GM18505 (cell line): ENCODE measurements around the gene PBXIP1.

Source experiments
- ATAC-seq: cut with Tn5 transposase; IDR thresholded peaks from one replicate; pipeline ENCODE4 v1.9.1; 2021; ENCODE audit not compliant: unreplicated experiment
- POLR2A ChIP-seq: IDR thresholded peaks from 4 replicates; pipeline ENCODE4 v1.6.1; 2011; ENCODE audit warnings: borderline replicate concordance; ENCODE audit not compliant: insufficient read depth, insufficient read length; ENCODE audit errors: extremely low read depth

PBXIP1 gene, protein sequence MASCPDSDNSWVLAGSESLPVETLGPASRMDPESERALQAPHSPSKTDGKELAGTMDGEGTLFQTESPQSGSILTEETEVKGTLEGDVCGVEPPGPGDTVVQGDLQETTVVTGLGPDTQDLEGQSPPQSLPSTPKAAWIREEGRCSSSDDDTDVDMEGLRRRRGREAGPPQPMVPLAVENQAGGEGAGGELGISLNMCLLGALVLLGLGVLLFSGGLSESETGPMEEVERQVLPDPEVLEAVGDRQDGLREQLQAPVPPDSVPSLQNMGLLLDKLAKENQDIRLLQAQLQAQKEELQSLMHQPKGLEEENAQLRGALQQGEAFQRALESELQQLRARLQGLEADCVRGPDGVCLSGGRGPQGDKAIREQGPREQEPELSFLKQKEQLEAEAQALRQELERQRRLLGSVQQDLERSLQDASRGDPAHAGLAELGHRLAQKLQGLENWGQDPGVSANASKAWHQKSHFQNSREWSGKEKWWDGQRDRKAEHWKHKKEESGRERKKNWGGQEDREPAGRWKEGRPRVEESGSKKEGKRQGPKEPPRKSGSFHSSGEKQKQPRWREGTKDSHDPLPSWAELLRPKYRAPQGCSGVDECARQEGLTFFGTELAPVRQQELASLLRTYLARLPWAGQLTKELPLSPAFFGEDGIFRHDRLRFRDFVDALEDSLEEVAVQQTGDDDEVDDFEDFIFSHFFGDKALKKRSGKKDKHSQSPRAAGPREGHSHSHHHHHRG

DNA sequence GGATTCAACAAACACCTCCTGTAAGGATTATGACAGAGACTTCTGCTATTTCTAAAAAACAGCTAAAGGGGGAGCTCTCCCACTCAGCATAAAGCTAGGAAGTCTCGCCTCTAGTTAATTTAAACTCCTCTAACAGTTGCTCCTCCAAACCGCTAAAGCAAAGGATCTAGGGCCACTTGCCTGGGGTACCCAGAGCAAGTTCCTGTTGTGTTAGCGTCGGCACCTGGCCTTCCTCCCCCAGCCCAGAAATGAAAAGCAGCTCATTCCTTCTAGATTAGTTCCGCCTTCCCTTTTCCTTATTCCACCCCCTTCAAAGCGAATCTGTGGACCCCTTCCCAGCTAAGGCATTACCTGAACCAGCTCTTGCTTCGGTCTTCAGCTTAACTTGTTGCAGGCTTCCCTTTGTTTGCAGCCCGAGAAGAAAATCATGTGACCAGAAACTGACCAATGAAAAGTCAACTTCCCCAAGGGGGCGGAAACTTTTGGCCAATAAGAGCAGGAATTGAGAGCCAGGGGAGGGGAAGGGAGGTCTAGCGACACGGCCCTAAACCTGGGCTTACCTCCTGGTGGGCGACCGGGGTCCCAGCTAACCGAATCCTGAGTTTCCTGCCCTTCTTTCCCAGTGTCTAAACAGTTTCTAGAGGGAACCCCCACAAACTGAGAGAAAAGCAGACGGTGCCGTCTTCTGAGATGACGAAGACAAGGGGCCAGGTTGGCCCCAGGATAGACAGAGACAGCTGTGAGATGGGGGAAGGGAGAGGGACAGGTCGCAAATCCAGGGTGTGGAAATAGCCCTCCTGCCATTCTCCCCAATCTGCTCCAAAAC is at the start of gene PBXIP1:
Gene PBXIP1, minus strand, starts transcription at position 382 of the 826 bp plus-strand sequence. CDS start 2,378 bp downstream, outside the sequence.
- peak; percentile 53 for ATAC-seq
- TF ChIP-seq POLR2A = peak; percentile 10

DNA sequence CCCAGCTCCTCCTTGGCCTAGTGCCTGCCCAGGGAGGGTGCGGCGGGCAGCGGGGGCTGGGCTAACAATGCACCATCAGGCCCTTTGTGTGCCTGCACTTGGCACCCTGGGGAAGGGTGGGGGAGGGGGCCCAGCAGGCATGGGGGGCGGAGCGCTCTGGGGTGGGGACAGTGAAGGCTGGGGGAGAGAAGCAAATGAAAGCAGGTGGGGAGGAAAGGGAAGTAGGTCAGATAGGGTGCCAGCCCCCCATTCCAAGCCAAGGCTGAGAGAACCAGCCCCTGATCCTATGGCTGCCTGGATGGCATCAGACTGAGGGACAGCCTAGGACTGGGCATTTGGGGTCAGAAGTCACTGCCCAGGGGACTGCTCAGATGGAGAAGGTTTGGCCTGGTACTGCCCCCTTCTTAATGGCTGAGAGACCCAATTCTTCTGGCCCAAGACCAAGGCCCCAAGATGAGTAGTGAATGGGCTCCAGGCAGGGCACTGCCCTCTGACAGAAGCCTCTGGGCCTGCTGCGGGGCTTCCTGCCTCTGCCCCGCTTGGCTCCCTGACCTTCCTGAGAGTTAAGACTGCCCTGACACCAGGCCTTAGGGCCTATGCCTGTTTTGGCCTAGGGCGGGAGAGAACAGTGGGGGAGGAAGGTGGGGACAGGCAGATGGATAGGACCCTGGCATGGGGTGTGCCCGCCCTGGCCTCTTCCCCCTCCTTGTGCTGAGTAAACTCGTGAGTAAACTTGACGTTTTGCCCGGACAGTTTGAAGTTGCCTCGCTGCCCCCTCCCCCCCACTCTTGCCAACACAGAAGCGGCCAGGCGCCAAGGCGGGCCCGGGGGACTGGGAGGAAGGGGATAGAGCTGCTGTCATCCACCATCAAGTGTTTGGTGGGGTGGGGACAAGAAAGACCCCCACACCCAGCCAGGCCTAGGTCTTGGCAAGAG is 49.4 kb upstream of the PBXIP1 start:
- ATAC-seq = no peak
- TF ChIP-seq POLR2A = no peak

DNA sequence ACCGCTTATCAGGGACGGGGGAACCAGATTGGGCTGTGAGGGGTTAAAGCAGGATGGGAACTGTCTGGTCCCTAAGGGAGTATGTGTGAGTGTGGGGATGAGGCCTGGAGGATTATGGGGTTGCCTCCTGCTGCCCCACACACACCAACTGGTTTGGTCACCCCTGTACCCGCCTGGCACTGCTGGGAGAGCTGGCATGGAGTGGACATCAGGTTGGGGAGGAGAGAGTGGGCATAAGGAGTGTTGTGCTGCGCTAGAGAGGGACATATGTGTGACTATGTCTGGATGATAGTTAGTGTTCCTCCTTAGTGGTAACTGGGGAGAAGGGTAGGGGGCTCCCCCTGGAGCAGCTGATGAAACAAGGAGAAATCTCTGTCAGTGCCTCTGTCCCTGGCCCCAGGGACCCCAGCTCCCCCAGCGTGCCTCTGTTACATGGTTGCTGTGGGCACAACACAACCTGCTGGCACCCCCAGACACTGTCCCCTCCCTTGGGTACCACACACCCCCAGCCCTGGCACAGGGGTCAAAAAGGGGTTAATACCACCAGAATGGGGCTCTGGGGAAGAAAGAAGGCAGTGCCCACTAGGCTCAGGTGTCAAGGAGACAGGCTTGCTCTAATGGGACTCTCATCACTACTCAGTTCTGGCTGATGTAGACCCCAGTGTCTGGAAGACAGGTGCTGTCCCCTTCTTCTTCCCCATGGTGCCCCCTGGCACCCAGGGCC is 48.6 kb upstream of the PBXIP1 start:
- TF ChIP-seq POLR2A = no peak
- ATAC-seq = no peak

DNA sequence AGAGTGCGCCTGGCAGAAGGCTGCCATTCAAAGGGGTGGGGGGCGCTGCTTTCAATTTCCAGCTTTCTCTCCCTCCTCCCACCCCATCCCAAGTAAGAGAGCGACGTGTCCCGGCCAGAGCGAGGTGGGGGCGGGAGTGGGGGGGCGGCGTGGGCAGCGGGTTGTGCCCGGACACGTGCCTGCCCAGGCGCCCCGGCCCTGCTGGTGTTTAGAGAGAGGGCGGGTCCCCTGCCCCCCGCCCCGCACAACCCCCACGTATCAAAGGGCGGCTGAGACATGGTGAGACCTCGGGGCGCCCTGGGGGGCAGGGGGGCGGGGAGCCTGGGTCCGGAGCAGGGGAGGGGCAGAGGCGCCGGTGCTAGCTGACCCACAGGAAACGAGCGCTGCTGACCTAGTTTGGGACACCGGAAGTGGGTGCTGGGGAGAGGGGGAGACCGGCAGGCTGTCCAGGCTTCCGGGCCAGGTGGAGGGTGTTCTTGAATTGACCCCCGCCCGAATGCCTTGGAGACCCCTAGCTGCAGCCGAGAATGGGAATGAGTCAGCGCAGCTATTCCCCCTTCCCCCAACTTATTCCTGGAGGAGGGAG is 48.0 kb upstream of the PBXIP1 start:
- ATAC-seq = no peak

DNA sequence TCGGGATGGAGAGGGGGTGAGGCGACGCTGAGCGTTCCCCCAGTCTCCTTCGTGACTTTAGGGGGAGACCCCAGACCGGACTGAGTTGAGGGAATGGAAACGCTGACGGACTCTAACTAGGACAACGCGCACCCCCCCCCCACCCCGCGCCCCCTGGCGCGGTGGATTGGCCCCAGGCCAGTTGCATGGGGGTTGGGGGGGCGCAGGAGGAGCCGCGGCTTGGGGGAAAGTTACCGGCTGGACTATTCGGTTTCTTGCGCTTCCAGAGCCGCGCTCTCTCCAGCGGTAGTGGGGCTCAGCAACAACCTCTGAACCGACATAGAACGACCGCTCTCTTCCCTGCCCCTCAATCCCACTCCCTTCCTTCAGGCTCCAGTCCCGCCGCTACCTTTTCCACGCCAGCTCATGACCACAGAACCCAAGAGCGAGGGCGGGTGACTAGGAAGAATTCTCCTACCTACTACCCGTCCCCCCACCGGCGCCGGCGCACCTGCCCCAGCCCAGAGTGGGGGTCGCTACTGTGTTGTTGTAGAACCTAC is 47.4 kb upstream of the PBXIP1 start:
- ATAC-seq = no peak
- peak; percentile 37 for TF ChIP-seq POLR2A

More for the DNA sequence above, 48.0 kb upstream of the PBXIP1 start:
- TF ChIP-seq POLR2A = no peak

DNA sequence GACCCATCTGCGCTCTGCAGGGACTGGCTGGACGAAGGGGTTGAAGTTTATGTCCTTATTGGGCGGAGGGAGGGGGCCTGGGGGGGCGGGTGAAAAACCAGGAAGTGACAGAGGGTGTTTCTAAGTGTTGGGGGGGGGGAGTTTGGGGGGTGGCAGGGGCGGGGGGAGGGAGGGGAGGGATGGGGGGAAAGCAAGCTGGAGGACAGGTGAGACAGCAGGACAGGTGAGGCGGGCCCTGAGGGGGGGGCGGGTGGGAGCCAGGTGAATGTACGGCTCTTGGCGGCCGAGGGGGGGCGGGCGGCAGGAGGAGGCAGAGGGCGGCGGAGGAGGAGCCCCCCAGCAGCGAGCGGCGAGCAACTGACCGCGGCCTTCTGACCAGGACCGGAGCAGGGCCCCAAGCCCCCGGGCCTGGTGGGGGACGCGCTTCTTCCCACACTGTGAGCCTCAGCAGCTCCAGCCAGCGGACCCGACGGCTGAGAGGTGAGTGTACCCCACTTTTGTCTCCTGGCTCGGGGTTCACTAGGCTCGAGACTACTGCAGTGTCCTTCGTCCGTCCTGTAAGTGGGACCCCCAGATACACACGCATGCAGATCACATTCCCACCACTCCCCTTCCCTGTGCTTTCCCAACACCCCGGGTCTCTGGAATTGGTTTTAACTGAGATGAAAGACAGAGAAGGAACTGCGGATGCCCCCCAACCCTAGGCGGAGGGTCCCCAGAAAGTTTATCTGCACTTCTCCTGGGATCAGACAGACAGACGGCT is 46.7 kb upstream of the PBXIP1 start, which contains the start of gene ZBTB7B:
Gene ZBTB7B, plus strand, starts transcription at position 339 of the 763 bp plus-strand sequence. CDS start 11,859 bp downstream, outside the sequence.
- no peak for TF ChIP-seq POLR2A
- ATAC-seq = no peak

DNA sequence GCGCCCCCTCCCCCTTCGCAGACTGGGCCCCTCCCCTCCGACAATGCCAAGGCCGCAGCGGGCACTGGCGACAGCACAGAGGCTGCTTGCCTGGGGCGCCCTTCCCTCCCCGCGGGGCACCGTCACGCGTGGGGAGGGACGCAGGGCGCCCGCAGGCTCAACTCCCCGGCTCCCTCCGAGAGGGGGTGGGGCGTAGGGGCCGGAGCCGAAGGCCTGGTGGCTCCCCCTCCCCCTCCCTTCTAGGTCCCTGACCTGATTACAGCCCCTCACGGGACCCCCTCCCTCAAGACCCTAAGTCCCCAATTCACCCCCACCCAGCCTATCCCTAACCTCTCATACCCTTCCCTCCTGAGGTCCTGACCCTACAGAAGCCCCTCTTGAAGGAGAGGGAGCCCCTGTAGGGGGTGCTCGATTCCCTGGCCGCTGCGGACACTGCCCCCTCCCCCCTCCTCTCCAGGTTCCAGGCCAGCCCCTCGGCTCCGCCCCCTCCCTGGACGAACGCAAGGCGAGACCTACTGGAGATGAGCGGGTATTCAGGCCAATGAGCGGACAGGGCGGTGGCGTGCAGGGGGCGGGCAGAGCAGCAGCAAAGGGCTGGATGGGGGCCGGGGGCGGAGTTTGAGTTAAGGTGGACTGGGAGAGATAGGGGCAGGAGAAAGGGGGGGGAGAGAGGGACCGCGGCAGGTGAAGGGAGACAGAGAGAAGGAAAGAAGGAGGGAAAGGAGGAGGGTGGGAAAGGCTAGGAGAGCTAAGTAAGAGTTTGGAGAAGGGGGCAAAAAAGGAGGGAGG is 46.0 kb upstream of the PBXIP1 start:
- ATAC-seq = peak; percentile 50
- no peak for TF ChIP-seq POLR2A

DNA sequence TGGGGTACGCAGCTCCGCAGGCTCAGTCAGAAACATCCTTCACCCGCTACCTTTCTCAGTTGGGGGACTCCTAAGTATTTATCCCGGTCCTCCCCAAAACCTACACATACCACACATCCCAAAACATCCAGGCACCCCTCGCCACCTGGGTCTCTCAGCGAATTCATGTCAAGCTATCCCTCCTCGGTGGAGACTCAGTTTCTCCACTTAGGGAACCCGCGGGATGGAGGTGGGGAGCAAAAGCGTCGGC is 45.5 kb upstream of the PBXIP1 start:
- ATAC-seq = no peak
- no peak for TF ChIP-seq POLR2A

DNA sequence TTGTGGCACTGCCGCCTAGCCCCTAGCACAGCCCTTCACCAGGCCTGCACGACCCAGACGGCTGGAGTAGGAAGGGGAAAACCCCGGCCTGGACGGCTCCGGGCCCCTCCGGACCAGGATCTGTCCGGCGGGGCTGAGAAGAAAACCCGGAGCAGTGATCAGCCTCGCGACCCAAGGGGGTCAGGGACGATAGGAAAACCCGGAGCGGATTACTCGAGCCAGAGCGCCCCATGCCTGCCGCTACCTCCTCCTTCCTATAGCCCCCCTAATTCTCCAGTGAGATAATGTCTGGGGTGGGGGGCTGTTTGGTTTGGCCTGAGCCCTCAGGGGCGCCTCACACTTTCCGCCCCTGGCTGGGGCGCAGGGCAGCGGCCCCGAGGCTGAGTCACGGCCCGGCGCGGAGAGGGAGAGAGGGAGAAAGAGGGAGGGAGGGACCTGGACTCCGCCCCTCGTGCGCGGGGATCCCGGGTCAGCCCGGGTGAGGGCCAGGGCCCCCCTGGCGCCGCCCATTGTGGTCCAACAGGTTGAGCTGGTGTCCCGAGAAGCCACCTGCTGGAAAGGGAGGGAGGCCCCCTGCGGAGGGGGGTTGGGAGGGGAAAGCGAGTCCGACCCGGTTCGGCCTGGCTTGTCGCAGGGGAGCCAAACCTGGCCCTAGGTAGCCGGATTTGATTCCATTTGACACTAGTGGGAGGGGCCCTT is 45.0 kb upstream of the PBXIP1 start:
- TF ChIP-seq POLR2A = peak; percentile 63
- peak; percentile 38 for ATAC-seq

DNA sequence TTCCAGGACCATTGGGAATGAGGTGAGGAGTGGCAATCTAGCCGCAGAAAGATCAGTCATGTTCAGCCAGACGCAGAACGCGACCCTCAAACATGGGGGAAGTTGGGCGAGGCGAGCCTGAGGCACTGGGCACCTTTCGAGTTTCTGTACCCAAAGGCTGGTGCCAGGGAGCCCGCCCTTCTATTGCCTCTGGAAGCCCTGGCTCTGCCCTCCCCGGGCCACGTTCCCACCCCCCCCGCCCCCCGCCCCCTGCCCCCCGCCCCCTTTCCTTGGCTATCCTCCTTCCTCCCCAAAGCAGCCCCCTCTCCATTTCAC is 44.5 kb upstream of the PBXIP1 start:
- no peak for ATAC-seq
- no peak for TF ChIP-seq POLR2A
